EL (cell line): ENCODE measurements around the gene HTR2C.
"Not testable (repeated sequence)": the region's sequence is repeated elsewhere in the genome, so short reads cannot be mapped to it uniquely, and the experiment has no call there.

Experiments used
- DNase-seq: peaks from one replicate; pipeline ENCODE4 v3.0.0-alpha.2; 2016

Gene HTR2C

DNA sequence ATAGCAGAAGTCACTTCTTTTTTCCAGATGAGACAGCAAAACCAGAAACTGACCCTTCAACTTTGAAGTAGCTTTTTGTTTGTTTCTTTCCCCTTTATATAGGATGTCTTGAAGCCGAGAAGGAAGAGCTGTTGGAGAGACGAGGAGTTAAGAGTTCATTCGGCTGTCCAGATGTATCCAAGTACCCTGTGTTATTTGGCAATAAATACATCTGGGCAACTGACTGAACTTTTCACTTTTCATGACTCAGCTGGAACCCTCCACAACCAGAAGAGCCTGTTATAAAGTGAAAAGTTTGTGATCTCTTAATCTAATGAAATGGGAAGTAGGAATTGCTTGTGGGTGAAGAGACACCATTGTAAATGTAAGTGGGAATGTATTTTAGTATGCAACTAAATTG is 131.2 kb downstream of the HTR2C start:
- no peak for DNase-seq

DNA sequence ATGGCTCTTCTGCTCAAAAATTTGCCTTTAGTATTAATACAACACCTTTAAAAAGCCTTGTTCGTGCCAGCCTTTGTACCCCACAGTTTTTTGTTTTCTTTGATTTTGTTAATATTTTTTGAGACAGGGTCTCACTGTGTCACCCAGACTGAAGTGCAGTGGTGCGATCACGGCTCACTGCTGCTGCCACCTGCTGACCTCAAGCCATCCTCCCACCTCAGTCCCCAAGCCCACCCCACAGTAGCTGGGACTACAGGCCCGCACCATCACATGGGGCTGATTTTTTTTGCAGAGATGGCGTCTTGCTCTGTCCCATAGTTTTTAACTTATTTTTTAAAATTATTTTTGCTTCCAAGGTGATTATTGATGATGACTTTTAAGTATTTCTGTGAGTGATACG is 134.0 kb downstream of the HTR2C start:
- no peak for DNase-seq

DNA sequence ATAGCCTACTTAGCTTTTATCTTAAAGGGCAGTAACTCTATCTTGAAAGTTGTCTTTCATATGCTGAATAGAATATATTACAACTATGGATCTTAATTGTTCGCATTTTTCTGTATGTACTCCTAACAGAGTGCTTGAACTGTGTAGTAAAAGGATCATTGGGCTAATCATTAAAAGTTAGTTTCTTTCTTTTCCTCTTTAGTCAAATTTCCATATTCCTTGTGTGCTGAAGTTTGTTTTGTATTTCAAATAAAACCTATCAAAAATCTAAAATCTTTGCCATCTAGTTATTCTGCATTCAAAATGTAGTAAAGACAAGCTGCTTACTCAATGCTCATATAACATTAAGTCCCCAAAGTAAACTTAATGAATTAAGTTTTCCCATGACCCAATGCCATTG is 182.7 kb downstream of the HTR2C start:
- DNase-seq, result no peak

DNA sequence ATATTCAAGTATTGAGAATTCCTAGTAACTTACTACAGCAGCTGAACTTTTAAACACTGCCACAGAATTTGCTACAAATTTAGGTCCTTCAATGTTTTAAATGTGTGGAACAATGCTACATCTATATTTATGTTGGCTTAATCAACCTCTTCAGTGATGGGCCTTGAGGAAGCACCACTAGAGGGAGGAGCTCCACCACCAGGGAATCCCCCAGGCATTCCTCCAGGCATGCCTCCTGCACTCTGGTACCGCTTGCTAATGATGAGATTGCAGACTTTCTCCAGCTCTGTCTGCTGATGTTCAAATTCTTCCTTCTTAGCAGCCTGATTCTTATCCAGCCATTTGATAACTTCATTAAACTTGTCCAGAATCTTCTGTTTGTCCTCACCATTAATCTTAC is 190.8 kb downstream of the HTR2C start:
- DNase-seq, result no peak

- DNase-seq, result no peak
These were observed 199.0 kb downstream of the HTR2C start for GRCh38 chrX:114782925-114783324.

DNA sequence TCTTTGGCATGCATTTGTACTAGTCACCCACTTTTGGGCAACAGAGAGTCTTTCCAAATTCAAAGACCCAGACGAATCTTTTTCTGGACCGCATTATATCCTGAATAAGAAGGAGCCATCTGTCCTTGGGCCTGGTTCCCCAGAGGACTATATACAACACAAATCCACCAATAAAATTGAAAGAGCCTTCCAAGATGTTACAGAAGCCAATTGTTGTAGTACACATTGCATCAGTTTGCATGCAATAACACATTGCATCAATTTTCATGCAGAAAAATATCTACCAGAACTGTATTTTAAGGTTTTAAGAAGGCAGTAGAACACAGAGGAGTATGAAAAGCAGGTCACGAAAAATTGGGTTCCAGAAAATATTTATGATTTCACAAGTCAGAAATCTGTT is 203.2 kb downstream of the HTR2C start:
- no peak for DNase-seq

GRCh38 chrX:114797494-114797893 is 213.6 kb downstream of the HTR2C start:
- no peak for DNase-seq

GRCh38 chrX:114798907-114799306 is 215.0 kb downstream of the HTR2C start:
- DNase-seq, result peak; percentile 1

- DNase-seq, result peak; percentile 49
These were observed 216.8 kb downstream of the HTR2C start for GRCh38 chrX:114800719-114801118.

DNA sequence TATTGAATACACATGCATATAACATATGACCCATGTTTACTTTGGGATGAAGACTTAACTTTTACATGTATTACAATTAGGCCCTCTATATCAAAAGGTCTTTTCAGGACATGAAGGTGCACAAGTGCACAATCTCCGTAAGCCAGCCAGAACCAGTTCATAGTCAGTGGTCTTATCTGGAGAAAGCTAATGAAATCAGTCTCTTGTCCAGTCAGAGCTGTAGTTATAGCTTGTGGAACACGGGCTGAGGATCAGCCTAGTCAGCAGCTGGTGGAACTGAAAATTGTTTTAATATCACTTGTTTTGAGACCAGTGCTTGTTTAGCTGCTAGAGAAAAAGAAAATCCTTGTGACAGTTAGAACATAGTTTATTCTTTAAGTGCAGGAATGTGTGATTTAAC is 235.6 kb downstream of the HTR2C start:
- DNase-seq, result no peak

GRCh38 chrX:114841051-114841450 is 257.2 kb downstream of the HTR2C start:
- DNase-seq, result peak; percentile 28

- DNase-seq, result no peak
These were observed 258.3 kb downstream of the HTR2C start for GRCh38 chrX:114842181-114842580.

DNA sequence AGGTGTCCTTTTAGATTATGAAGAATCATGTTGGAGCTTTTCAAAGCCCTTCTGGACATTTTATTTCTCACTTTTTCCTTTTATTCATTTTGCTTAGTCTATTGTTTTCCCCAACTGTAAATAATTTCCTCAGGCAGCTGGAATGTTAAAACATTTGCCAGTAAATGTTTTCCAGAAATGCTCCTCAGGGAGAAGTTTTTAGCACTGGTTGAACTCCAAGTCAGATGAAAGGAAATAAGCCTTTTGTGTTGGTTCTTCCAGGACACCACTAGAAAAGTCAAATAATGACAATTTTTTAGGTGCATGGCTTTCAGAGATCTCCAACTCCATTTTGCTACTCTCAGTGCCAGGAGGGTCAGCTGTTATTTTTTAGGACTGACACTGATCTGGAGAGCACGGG is 305.6 kb downstream of the HTR2C start:
- no peak for DNase-seq

GRCh38 chrX:114903618-114904017 is 319.7 kb downstream of the HTR2C start:
- DNase-seq, result no peak

- DNase-seq, result no peak
These were observed 321.4 kb downstream of the HTR2C start for GRCh38 chrX:114905251-114905650.

- DNase-seq, result no peak
These were observed 323.2 kb downstream of the HTR2C start for GRCh38 chrX:114906984-114907510.

GRCh38 chrX:114924423-114924822 is 340.5 kb downstream of the HTR2C start:
- DNase-seq, result peak; percentile 0

GRCh38 chrX:114924856-114925255 is 341.0 kb downstream of the HTR2C start:
- DNase-seq, result peak; percentile 43

GRCh38 chrX:114930227-114930626 is 346.3 kb downstream of the HTR2C start:
- DNase-seq, result no peak

DNA sequence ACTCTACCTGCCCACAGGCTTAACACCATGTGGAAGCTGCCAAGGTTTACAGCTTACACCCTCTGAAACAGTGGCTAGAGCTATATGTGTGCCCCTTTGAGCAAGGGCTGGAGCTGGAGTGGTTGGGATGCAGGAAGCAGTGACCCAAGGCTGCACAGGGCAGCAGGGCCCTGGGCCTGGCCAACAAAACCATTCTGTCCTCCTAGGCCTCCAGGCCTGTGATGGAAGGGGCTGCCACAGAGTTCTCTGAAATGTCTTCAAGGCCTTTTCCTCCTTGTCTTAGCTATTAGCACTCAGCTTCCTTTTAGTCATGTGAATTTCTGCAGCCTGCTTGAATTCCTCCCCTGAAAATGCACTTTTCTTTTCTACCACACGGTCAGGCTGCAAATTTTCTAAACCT is 348.7 kb downstream of the HTR2C start:
- DNase-seq, result no peak

GRCh38 chrX:114933291-114933690 is 349.4 kb downstream of the HTR2C start:
- not testable (repeated sequence) for DNase-seq

- DNase-seq, result not testable (repeated sequence)
These were observed 353.2 kb downstream of the HTR2C start for GRCh38 chrX:114937090-114937489.

GRCh38 chrX:114952696-114953095 is 368.8 kb downstream of the HTR2C start:
- no peak for DNase-seq
